PC-9 (cell line): ENCODE results near the gene STARD3NL. TPM values are rescaled to one million over a fixed set of nuclear protein-coding genes. Genes with fewer than 3 reads are reported as not detected.
"Not testable (repeated sequence)": the region's sequence is repeated elsewhere in the genome, so short reads cannot be mapped to it uniquely, and the experiment has no call there.

ENCODE experiments used
- BruUV-seq: library from RNA; stranded (reverse); fragments of 400-500 nt; replicated peaks from 2 replicates; lab custom pipeline; 2021; lab: Mats Ljungman, UMichigan
- CTCF ChIA-PET: fragments of 300-600 bp; sonication (Branson Sonifier 250); formaldehyde crosslinking; loops from one replicate; lab custom pipeline; 2022; ENCODE audit warnings: antibody characterized with exemption; lab: Charles Lee
- POLR2A ChIA-PET: fragments of 300-600 bp; sonication (Branson Sonifier 250); formaldehyde crosslinking; loops from one replicate; lab custom pipeline; 2022; ENCODE audit warnings: antibody characterized with exemption; ENCODE audit not compliant: unreplicated experiment; lab: Charles Lee
- DNase-seq, 2 experiments: peaks; one replicate each; pipeline versions ENCODE4 v3.0.0 to v3.0.0-alpha.2; 2015 to 2022; ENCODE audit warnings: mixed read lengths in 1 of 2
- H2AFZ ChIP-seq: fragments of 200-600 bp; sonication (generic); 2 replicates; pipeline ENCODE4 v1.8.1; 2017; ENCODE audit warnings: antibody characterized with exemption
- H3F3A ChIP-seq: fragments of 200-600 bp; sonication (generic); 2 replicates; pipeline ENCODE4 v1.8.1; 2017; ENCODE audit warnings: antibody characterized with exemption, mild to moderate bottlenecking, low read depth; ENCODE audit not compliant: insufficient read depth
- H3K27ac ChIP-seq: fragments of 200-600 bp; sonication (generic); 2 replicates; pipeline ENCODE4 v1.6.1; 2016; ENCODE audit warnings: mixed run types
- H3K27me3 ChIP-seq: fragments of 200-600 bp; sonication (generic); 2 replicates; pipeline ENCODE4 v1.6.1; 2016; ENCODE audit warnings: low read depth, mixed run types; ENCODE audit not compliant: insufficient read depth
- H3K36me3 ChIP-seq: fragments of 200-600 bp; sonication (generic); 2 replicates; pipeline ENCODE4 v1.6.1; 2016; ENCODE audit warnings: low read depth, mixed run types
- H3K4me1 ChIP-seq: fragments of 200-600 bp; sonication (generic); replicated peaks from 2 replicates; pipeline ENCODE4 v1.6.1; 2016; ENCODE audit warnings: mixed run types; ENCODE audit not compliant: insufficient read depth
- H3K4me2 ChIP-seq: fragments of 200-600 bp; sonication (generic); 2 replicates; pipeline ENCODE4 v1.6.1; 2017; ENCODE audit warnings: mixed run types
- H3K4me3 ChIP-seq: fragments of 200-600 bp; sonication (generic); 2 replicates; pipeline ENCODE4 v1.6.1; 2016; ENCODE audit warnings: mixed run types
- H3K79me2 ChIP-seq: fragments of 200-600 bp; sonication (generic); 2 replicates; pipeline ENCODE4 v1.6.1; 2017; ENCODE audit warnings: low read depth, mixed run types
- H3K9me2 ChIP-seq: fragments of 200-600 bp; sonication (generic); 2 replicates; pipeline ENCODE4 v1.8.1; 2017; ENCODE audit warnings: mild to moderate bottlenecking; ENCODE audit not compliant: insufficient read depth
- H3K9me3 ChIP-seq: fragments of 200-600 bp; sonication (generic); 2 replicates; pipeline ENCODE4 v1.8.1; 2016; ENCODE audit warnings: low read depth; ENCODE audit not compliant: insufficient read depth
- H4K20me1 ChIP-seq: fragments of 200-600 bp; sonication (generic); 2 replicates; pipeline ENCODE4 v1.8.1; 2017; ENCODE audit not compliant: insufficient read depth
- CTCF ChIP-seq: fragments of 200-600 bp; sonication (generic); conservative IDR thresholded peaks from 2 replicates; pipeline ENCODE4 v1.6.1; 2017; ENCODE audit warnings: mixed run types, antibody characterized with exemption, mild to moderate bottlenecking, moderate library complexity
- EZH2 ChIP-seq: fragments of 200-600 bp; sonication (generic); IDR thresholded peaks from 2 replicates; pipeline ENCODE4 v1.8.0; 2017; ENCODE audit warnings: antibody characterized with exemption, low read depth
- intact Hi-C: fragments of 100-400 bp; cut with micrococcal nuclease; formaldehyde crosslinking; loops from one replicate; pipeline ENCODE4 v1.10.0; 2022; ENCODE audit not compliant: unreplicated experiment
- total RNA-seq: library from RNA; stranded (reverse); gene quantifications from 2 replicates; pipeline ENCODE4 v1.2.3, GENCODE V29; 2021

STARD3NL gene
- total RNA-seq, 1 experiment from 2014 or later, result 41.4 TPM

GRCh38 chr7:38257350-38257677 is 79.3 kb downstream of the STARD3NL start:
- no peak overlapping the region for H3K4me2 ChIP-seq
- no peak for TF ChIP-seq EZH2
- TF ChIP-seq CTCF, result no peak
- no peaks in the 10 kb centered on the region for H4K20me1 ChIP-seq
- intact Hi-C loops, result no loop called here
- peaks cover 81% of the 10 kb centered on the region for H3K27me3 ChIP-seq
- no peak overlapping the region for H3K27ac ChIP-seq
- H3K36me3 ChIP-seq, result no peaks in the 10 kb centered on the region
- CTCF ChIA-PET, result no interaction called here
- POLR2A ChIA-PET, result no interaction called here
- BruUV-seq, result no TSS peak
- H3K4me3 ChIP-seq, result no peak overlapping the region
- no peaks in the 10 kb centered on the region for H3F3A ChIP-seq
- no peak overlapping the region for H2AFZ ChIP-seq
- no peaks in the 10 kb centered on the region for H3K79me2 ChIP-seq
- no peaks in the 10 kb centered on the region for H3K4me1 ChIP-seq
- DNase-seq, result no peak
- H3K9me2 ChIP-seq, result no peaks in the 10 kb centered on the region
- no peaks in the 10 kb centered on the region for H3K9me3 ChIP-seq

- not testable (repeated sequence) for BruUV-seq
These were observed 81.1 kb downstream of the STARD3NL start for GRCh38 chr7:38259157-38259556.

GRCh38 chr7:38261601-38262000 is 83.6 kb downstream of the STARD3NL start:
- intact Hi-C loops, H3K9me3 ChIP-seq, H3K9me2 ChIP-seq, POLR2A ChIA-PET, CTCF ChIA-PET, H3K4me2 ChIP-seq, BruUV-seq, H3K36me3 ChIP-seq, H4K20me1 ChIP-seq, H3K27ac ChIP-seq, H2AFZ ChIP-seq, H3F3A ChIP-seq, H3K79me2 ChIP-seq, H3K4me1 ChIP-seq, H3K4me3 ChIP-seq, DNase-seq: not testable (repeated sequence)
- peaks cover 81% of the 10 kb centered on the region for H3K27me3 ChIP-seq

More at GRCh38 chr7:38259157-38259556, 81.1 kb downstream of the STARD3NL start:
- H3K27ac ChIP-seq, intact Hi-C loops, H3K9me2 ChIP-seq, CTCF ChIA-PET, H3K4me3 ChIP-seq, POLR2A ChIA-PET, H2AFZ ChIP-seq, H3F3A ChIP-seq, H3K4me1 ChIP-seq, H4K20me1 ChIP-seq, H3K36me3 ChIP-seq, H3K79me2 ChIP-seq, H3K9me3 ChIP-seq, H3K4me2 ChIP-seq, DNase-seq: not testable (repeated sequence)
- H3K27me3 ChIP-seq, result peaks cover 85% of the 10 kb centered on the region

- H3K79me2 ChIP-seq, H3K4me3 ChIP-seq, H3F3A ChIP-seq, CTCF ChIA-PET, H3K4me1 ChIP-seq, H3K36me3 ChIP-seq, DNase-seq, H4K20me1 ChIP-seq, H3K9me3 ChIP-seq, POLR2A ChIA-PET, H3K9me2 ChIP-seq, BruUV-seq, H3K4me2 ChIP-seq, H3K27ac ChIP-seq, H2AFZ ChIP-seq, intact Hi-C loops: not testable (repeated sequence)
- peaks cover 77% of the 10 kb centered on the region for H3K27me3 ChIP-seq
These were observed 84.0 kb downstream of the STARD3NL start for GRCh38 chr7:38262026-38262425.

- Histone ChIP-seq H3K4me2 (no peak overlapping the region), H3K27ac (no peak overlapping the region), H3K4me1 (no peaks in the 10 kb centered on the region), H3F3A (no peaks in the 10 kb centered on the region), H3K79me2 (no peaks in the 10 kb centered on the region), H4K20me1 (no peaks in the 10 kb centered on the region), H3K9me3 (no peaks in the 10 kb centered on the region), H3K9me2 (no peaks in the 10 kb centered on the region), H3K4me3 (no peak overlapping the region), H3K27me3 (peaks cover 72% of the 10 kb centered on the region), H2AFZ (no peak overlapping the region), H3K36me3 (no peaks in the 10 kb centered on the region)
- no TSS peak for BruUV-seq
- TF ChIP-seq EZH2 (no peak), CTCF (no peak)
- intact Hi-C loops, result no loop called here
- no peak for DNase-seq
- POLR2A ChIA-PET, result no interaction called here
- CTCF ChIA-PET, result no interaction called here
These were observed 84.5 kb downstream of the STARD3NL start for GRCh38 chr7:38262545-38262944.

GRCh38 chr7:38263274-38263673 is 85.2 kb downstream of the STARD3NL start:
- H2AFZ ChIP-seq, H3K27ac ChIP-seq, H3K79me2 ChIP-seq, H4K20me1 ChIP-seq, DNase-seq, H3K4me3 ChIP-seq, POLR2A ChIA-PET, intact Hi-C loops, BruUV-seq, H3K9me3 ChIP-seq, CTCF ChIA-PET, H3K36me3 ChIP-seq, H3F3A ChIP-seq, H3K4me2 ChIP-seq, H3K9me2 ChIP-seq, H3K4me1 ChIP-seq: not testable (repeated sequence)
- peaks cover 67% of the 10 kb centered on the region for H3K27me3 ChIP-seq
